Measurements from ENCODE around the gene NIT2. TPM values are rescaled to one million over a fixed set of nuclear protein-coding genes. Genes with fewer than 3 reads are reported as not detected.

NIT2 gene
- polyA plus RNA-seq, 1 donor from 2014 or later = 17.2 TPM

GRCh38 chr3:100330651-100331050, 3.9 kb upstream of the NIT2 start:
- Histone ChIP-seq H3K9ac (ENCODE audit: low read length) (no peak overlapping the region), H2AFZ (ENCODE audit: low read depth, low read length) (no peak overlapping the region), H3K4me2 (ENCODE audit: low read length) (no peak overlapping the region), H3K4me3 (ENCODE audit: low read length) (no peak overlapping the region), H3K79me2 (replicated peaks; ENCODE audit: insufficient read depth, low read length) (no peaks in the 10 kb centered on the region), H3K9me2 (ENCODE audit: insufficient read depth, low read length) (no peaks in the 10 kb centered on the region), H3K36me3 (ENCODE audit: insufficient read depth, low read length) (no peaks in the 10 kb centered on the region), H3K9me3 (ENCODE audit: low read length) (no peaks in the 10 kb centered on the region), H3K27me3 (ENCODE audit: insufficient read depth, low read depth, low read length) (no peaks in the 10 kb centered on the region), H4K20me1 (ENCODE audit: insufficient read depth) (no peaks in the 10 kb centered on the region), H3F3A (ENCODE audit: insufficient read depth, low read length, poor library complexity, severe bottlenecking) (no peaks in the 10 kb centered on the region), H3K27ac (ENCODE audit: low read length) (no peak overlapping the region)
- TF ChIP-seq SMC3 (conservative IDR thresholded peaks at IDR 0.05; ENCODE audit: poor library complexity) (no peak), MXI1 (conservative IDR thresholded peaks at IDR 0.05; ENCODE audit: poor library complexity, severe bottlenecking) (no peak)

- no peaks in the 10 kb centered on the region for H3F3A ChIP-seq (ENCODE audit: insufficient read depth, low read length, poor library complexity, severe bottlenecking)
- H2AFZ ChIP-seq (ENCODE audit: low read depth, low read length) = no peak overlapping the region
- H3K79me2 ChIP-seq (replicated peaks; ENCODE audit: insufficient read depth, low read length) = no peaks in the 10 kb centered on the region
- no peak overlapping the region for H3K9ac ChIP-seq (ENCODE audit: low read length)
- TF ChIP-seq CTCF (IDR thresholded peaks at IDR 0.05; ENCODE audit: poor library complexity, severe bottlenecking) (no peak), RAD21 (conservative IDR thresholded peaks at IDR 0.05) (no peak), SMC3 (conservative IDR thresholded peaks at IDR 0.05; ENCODE audit: poor library complexity) (no peak), TAF1 (IDR thresholded peaks at IDR 0.05; ENCODE audit: low read depth) (no peak), EP300 (conservative IDR thresholded peaks at IDR 0.05; ENCODE audit: poor library complexity, severe bottlenecking) (no peak), EZH2 (IDR thresholded peaks at IDR 0.05; ENCODE audit: borderline replicate concordance, insufficient read depth, low read length, poor library complexity, severe bottlenecking) (no peak), REST (IDR thresholded peaks at IDR 0.05; ENCODE audit: borderline replicate concordance) (no peak), POLR2AphosphoS5 (IDR thresholded peaks at IDR 0.05) (no peak), MXI1 (conservative IDR thresholded peaks at IDR 0.05; ENCODE audit: poor library complexity, severe bottlenecking) (no peak)
- H3K27ac ChIP-seq (ENCODE audit: low read length) = no peak overlapping the region
- no peaks in the 10 kb centered on the region for H4K20me1 ChIP-seq (ENCODE audit: insufficient read depth)
- H3K9me3 ChIP-seq (ENCODE audit: low read length) = no peaks in the 10 kb centered on the region
- no peak overlapping the region for H3K4me2 ChIP-seq (ENCODE audit: low read length)
- H3K4me3 ChIP-seq (ENCODE audit: low read length) = no peak overlapping the region
- no peaks in the 10 kb centered on the region for H3K27me3 ChIP-seq (ENCODE audit: insufficient read depth, low read depth, low read length)
- no peaks in the 10 kb centered on the region for H3K36me3 ChIP-seq (ENCODE audit: insufficient read depth, low read length)
- no peaks in the 10 kb centered on the region for H3K9me2 ChIP-seq (ENCODE audit: insufficient read depth, low read length)
Observed at GRCh38 chr3:100331660-100332059, 2.9 kb upstream of the NIT2 start.

- Histone ChIP-seq H3K27ac (ENCODE audit: low read length) (no peak overlapping the region), H4K20me1 (ENCODE audit: insufficient read depth) (no peaks in the 10 kb centered on the region), H3K27me3 (ENCODE audit: insufficient read depth, low read depth, low read length) (no peaks in the 10 kb centered on the region), H3K36me3 (ENCODE audit: insufficient read depth, low read length) (no peaks in the 10 kb centered on the region), H2AFZ (ENCODE audit: low read depth, low read length) (no peak overlapping the region), H3K4me3 (ENCODE audit: low read length) (no peak overlapping the region), H3K4me2 (ENCODE audit: low read length) (no peak overlapping the region), H3K9me2 (ENCODE audit: insufficient read depth, low read length) (no peaks in the 10 kb centered on the region), H3K9ac (ENCODE audit: low read length) (no peak overlapping the region), H3K79me2 (replicated peaks; ENCODE audit: insufficient read depth, low read length) (no peaks in the 10 kb centered on the region), H3F3A (ENCODE audit: insufficient read depth, low read length, poor library complexity, severe bottlenecking) (no peaks in the 10 kb centered on the region), H3K9me3 (ENCODE audit: low read length) (no peaks in the 10 kb centered on the region)
- TF ChIP-seq POLR2AphosphoS5 (IDR thresholded peaks at IDR 0.05) (no peak), EZH2 (IDR thresholded peaks at IDR 0.05; ENCODE audit: borderline replicate concordance, insufficient read depth, low read length, poor library complexity, severe bottlenecking) (no peak), SMC3 (conservative IDR thresholded peaks at IDR 0.05; ENCODE audit: poor library complexity) (no peak), EP300 (conservative IDR thresholded peaks at IDR 0.05; ENCODE audit: poor library complexity, severe bottlenecking) (no peak), REST (IDR thresholded peaks at IDR 0.05; ENCODE audit: borderline replicate concordance) (no peak), RAD21 (conservative IDR thresholded peaks at IDR 0.05) (no peak), MXI1 (conservative IDR thresholded peaks at IDR 0.05; ENCODE audit: poor library complexity, severe bottlenecking) (no peak), CTCF (IDR thresholded peaks at IDR 0.05; ENCODE audit: poor library complexity, severe bottlenecking) (no peak), TAF1 (IDR thresholded peaks at IDR 0.05; ENCODE audit: low read depth) (no peak)
Observed at GRCh38 chr3:100333051-100333450, 1.5 kb upstream of the NIT2 start.
